Activated CD8-positive, alpha-beta memory T cell treated with anti-CD3 and anti-CD28 coated beads, Interleukin-2, amount 50 U/mL, for 1 hour (primary cell): ENCODE data around the gene TSPAN6.

ENCODE experiments used
- DNase-seq: peaks from one replicate; pipeline ENCODE4 v3.0.0-alpha.2; 2020; ENCODE audit errors: extremely low read depth

Gene TSPAN6

GRCh38 chrX:100636321-100636991 lies at the start of gene TSPAN6:
TSS of gene TSPAN6 (minus strand) at chrX:100636806. CDS start at chrX:100636694, 112 bp downstream.
- peak; percentile 29 for DNase-seq

GRCh38 chrX:100685997-100686305 lies 49.3 kb upstream of the TSPAN6 start:
- DNase-seq: no peak

GRCh38 chrX:100685284-100685996 lies 48.8 kb upstream of the TSPAN6 start:
- no peak for DNase-seq

- no peak for DNase-seq
Measured at GRCh38 chrX:100682939-100683338, 46.3 kb upstream of the TSPAN6 start.

- no peak for DNase-seq
Measured at GRCh38 chrX:100681599-100681998, 45.0 kb upstream of the TSPAN6 start.

- DNase-seq: no peak
Measured at GRCh38 chrX:100680756-100681155, 44.1 kb upstream of the TSPAN6 start.

GRCh38 chrX:100677611-100678181 lies 41.1 kb upstream of the TSPAN6 start:
- DNase-seq: no peak

- DNase-seq: no peak
Measured at GRCh38 chrX:100674705-100675104, 38.1 kb upstream of the TSPAN6 start.

GRCh38 chrX:100673397-100673953 lies 36.9 kb upstream of the TSPAN6 start:
- no peak for DNase-seq

GRCh38 chrX:100672966-100673365 lies 36.4 kb upstream of the TSPAN6 start:
- DNase-seq: no peak

- no peak for DNase-seq
Measured at GRCh38 chrX:100663642-100664041, 27.0 kb upstream of the TSPAN6 start.

- no peak for DNase-seq
Measured at GRCh38 chrX:100662796-100663195, 26.2 kb upstream of the TSPAN6 start.

- no peak for DNase-seq
Measured at GRCh38 chrX:100662170-100662569, 25.6 kb upstream of the TSPAN6 start.

- no peak for DNase-seq
Measured at GRCh38 chrX:100659431-100660137, 23.0 kb upstream of the TSPAN6 start.

- DNase-seq: no peak
Measured at GRCh38 chrX:100658941-100659381, 22.4 kb upstream of the TSPAN6 start.

GRCh38 chrX:100654261-100654660 lies 17.7 kb upstream of the TSPAN6 start:
- DNase-seq: no peak

- no peak for DNase-seq
Measured at GRCh38 chrX:100652266-100652665, 15.7 kb upstream of the TSPAN6 start.

GRCh38 chrX:100650841-100651240 lies 14.2 kb upstream of the TSPAN6 start:
- no peak for DNase-seq

GRCh38 chrX:100649550-100650356 lies 13.1 kb upstream of the TSPAN6 start:
- no peak for DNase-seq

- no peak for DNase-seq
Measured at GRCh38 chrX:100648458-100649417, 12.1 kb upstream of the TSPAN6 start.
